ENCODE measurements around the gene SS18.
"Not testable (repeated sequence)": the region's sequence is repeated elsewhere in the genome, so short reads cannot be mapped to it uniquely, and the experiment has no call there.

The SS18 gene

DNA sequence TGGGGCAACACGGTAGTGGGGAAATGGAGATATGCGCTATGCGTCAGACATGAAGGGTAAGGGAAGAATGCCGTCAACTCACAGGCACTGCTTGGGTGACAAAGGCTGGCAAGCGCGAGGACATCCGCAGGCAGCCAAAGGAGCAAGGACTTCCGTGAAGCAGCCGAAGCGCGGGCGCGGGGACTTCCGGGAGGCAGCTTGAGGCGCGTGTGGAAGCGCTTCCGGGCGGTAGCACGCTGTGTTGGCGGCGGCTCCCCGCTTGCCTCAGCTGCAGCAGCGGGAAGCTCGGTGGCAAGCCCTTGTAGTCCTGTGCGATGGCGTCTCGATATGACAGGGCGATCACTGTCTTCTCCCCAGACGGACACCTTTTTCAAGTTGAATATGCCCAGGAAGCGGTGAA is 43.2 kb upstream of the SS18 start, which contains the start of gene PSMA8:
Gene PSMA8 (plus strand): TSS at position 218 of the 400 bp plus-strand sequence. CDS start 97 bp downstream, at position 315.
- Histone ChIP-seq H3K9ac (ENCODE audit: low read length) (no peak within 1 kb of the TSS), H4K20me1 (ENCODE audit: low read depth, low read length) (no peaks in the 10 kb centered on the region), H3K27ac (ENCODE audit: low read depth, low read length) (no peak within 1 kb of the TSS), H3K9me3 (ENCODE audit: insufficient read depth, low read length) (no peaks in the 10 kb centered on the region), H2AFZ (ENCODE audit: low read depth, low read length, severe bottlenecking) (no peak within 1 kb of the TSS), H3K4me3 (ENCODE audit: insufficient read depth, low read length, poor library complexity, severe bottlenecking) (no peak within 1 kb of the TSS), H3K36me3 (ENCODE audit: low read length) (no peaks in the 10 kb centered on the region), H3K27me3 (ENCODE audit: low read length) (no peaks in the 10 kb centered on the region), H3K9me2 (replicated peaks; ENCODE audit: insufficient read depth, low read length) (no peaks in the 10 kb centered on the region), H3K79me2 (ENCODE audit: insufficient read depth, low read length) (no peaks in the 10 kb centered on the region), H3F3A (ENCODE audit: insufficient read depth) (no peaks in the 10 kb centered on the region), H3K4me2 (ENCODE audit: low read depth, low read length, poor library complexity, severe bottlenecking) (no peak within 1 kb of the TSS)
- no peak for TF ChIP-seq EZH2phosphoT487 (conservative IDR thresholded peaks at IDR 0.05; ENCODE audit: low read length)
- TF ChIP-seq, protein P1, sequence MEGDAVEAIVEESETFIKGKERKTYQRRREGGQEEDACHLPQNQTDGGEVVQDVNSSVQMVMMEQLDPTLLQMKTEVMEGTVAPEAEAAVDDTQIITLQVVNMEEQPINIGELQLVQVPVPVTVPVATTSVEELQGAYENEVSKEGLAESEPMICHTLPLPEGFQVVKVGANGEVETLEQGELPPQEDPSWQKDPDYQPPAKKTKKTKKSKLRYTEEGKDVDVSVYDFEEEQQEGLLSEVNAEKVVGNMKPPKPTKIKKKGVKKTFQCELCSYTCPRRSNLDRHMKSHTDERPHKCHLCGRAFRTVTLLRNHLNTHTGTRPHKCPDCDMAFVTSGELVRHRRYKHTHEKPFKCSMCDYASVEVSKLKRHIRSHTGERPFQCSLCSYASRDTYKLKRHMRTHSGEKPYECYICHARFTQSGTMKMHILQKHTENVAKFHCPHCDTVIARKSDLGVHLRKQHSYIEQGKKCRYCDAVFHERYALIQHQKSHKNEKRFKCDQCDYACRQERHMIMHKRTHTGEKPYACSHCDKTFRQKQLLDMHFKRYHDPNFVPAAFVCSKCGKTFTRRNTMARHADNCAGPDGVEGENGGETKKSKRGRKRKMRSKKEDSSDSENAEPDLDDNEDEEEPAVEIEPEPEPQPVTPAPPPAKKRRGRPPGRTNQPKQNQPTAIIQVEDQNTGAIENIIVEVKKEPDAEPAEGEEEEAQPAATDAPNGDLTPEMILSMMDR (IDR thresholded peaks at IDR 0.05; ENCODE audit: insufficient read depth, low read length, poor library complexity, severe bottlenecking), result no peak

DNA sequence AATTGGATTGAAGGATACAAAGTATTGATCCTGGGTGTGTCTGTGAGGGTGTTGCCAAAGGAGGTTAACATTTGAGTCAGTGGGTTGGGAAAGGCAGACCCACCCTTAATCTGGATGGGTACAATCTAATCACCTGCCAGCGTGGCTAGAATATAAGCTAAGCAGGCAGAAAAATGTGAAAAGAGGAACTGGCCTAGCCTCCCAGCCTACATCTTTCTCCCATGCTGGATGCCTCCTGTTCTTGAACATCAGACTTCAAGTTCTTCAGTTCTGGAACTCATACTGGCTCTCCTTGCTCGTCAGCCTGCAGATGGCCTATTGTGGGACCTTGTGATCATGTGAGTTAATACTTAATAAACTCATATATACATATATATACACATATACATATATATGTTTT is 37.8 kb upstream of the SS18 start:
- H3F3A ChIP-seq (ENCODE audit: insufficient read depth); H3K4me3 ChIP-seq (ENCODE audit: insufficient read depth, low read length, poor library complexity, severe bottlenecking); H3K9me2 ChIP-seq (replicated peaks; ENCODE audit: insufficient read depth, low read length); H3K36me3 ChIP-seq (ENCODE audit: low read length); H4K20me1 ChIP-seq (ENCODE audit: low read depth, low read length); H3K9me3 ChIP-seq (ENCODE audit: insufficient read depth, low read length); H3K79me2 ChIP-seq (ENCODE audit: insufficient read depth, low read length); H3K9ac ChIP-seq (ENCODE audit: low read length); H2AFZ ChIP-seq (ENCODE audit: low read depth, low read length, severe bottlenecking); H3K27ac ChIP-seq (ENCODE audit: low read depth, low read length); H3K27me3 ChIP-seq (ENCODE audit: low read length); H3K4me2 ChIP-seq (ENCODE audit: low read depth, low read length, poor library complexity, severe bottlenecking): not testable (repeated sequence)

DNA sequence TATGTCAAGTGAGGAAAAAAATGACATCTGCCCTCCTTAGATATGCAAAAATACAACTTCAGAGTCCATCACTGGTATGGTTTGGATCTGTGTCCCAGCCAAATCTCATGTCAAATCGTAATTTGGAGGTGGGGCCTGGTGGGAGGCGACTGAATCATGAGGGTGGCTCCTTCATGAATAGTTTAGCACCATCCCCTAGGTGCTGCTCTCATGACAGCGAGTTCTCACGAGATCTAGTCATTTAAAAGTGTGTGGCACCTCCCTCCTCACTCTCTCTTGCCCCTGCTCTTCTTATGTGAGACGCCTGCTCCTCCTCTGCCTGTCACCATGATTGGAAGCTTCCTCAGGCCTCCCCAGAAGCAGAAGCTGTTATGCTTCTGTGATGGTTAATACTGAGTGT is 37.4 kb upstream of the SS18 start:
- Histone ChIP-seq H3K9ac (ENCODE audit: low read length) (no peak overlapping the region), H3K9me3 (ENCODE audit: insufficient read depth, low read length) (no peaks in the 10 kb centered on the region), H3K79me2 (ENCODE audit: insufficient read depth, low read length) (no peaks in the 10 kb centered on the region), H3K27me3 (ENCODE audit: low read length) (no peaks in the 10 kb centered on the region), H3F3A (ENCODE audit: insufficient read depth) (no peaks in the 10 kb centered on the region), H3K4me3 (ENCODE audit: insufficient read depth, low read length, poor library complexity, severe bottlenecking) (no peak overlapping the region), H3K36me3 (ENCODE audit: low read length) (no peaks in the 10 kb centered on the region), H4K20me1 (ENCODE audit: low read depth, low read length) (no peaks in the 10 kb centered on the region), H3K4me2 (ENCODE audit: low read depth, low read length, poor library complexity, severe bottlenecking) (no peak overlapping the region), H2AFZ (ENCODE audit: low read depth, low read length, severe bottlenecking) (no peak overlapping the region), H3K9me2 (replicated peaks; ENCODE audit: insufficient read depth, low read length) (no peaks in the 10 kb centered on the region), H3K27ac (ENCODE audit: low read depth, low read length) (no peak overlapping the region)
- TF ChIP-seq, protein P1 (IDR thresholded peaks at IDR 0.05; ENCODE audit: insufficient read depth, low read length, poor library complexity, severe bottlenecking), result no peak

DNA sequence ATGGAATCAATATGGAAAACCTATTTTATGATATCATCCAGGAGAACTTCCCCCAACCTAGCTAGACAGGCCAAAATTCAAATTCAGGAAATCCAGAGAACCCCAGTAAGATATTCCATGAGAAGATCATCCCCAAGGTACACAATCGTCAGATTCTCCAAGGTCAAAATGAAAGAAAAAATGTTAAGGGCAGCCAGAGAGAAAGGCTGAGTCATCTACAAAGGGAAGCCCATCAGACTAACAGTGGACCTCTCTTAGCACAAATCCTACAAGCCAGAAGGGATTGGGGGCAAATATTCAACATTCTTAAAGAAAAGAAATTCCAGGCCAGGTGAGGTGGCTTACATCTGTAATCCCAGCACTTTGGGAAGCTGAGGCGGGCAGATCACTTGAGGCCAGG is 31.6 kb upstream of the SS18 start:
- not testable (repeated sequence) for H3K27ac ChIP-seq (ENCODE audit: low read depth, low read length); H3K79me2 ChIP-seq (ENCODE audit: insufficient read depth, low read length); H3K9ac ChIP-seq (ENCODE audit: low read length); H3K4me2 ChIP-seq (ENCODE audit: low read depth, low read length, poor library complexity, severe bottlenecking); H3K9me3 ChIP-seq (ENCODE audit: insufficient read depth, low read length); H3K27me3 ChIP-seq (ENCODE audit: low read length); H3K9me2 ChIP-seq (replicated peaks; ENCODE audit: insufficient read depth, low read length); H4K20me1 ChIP-seq (ENCODE audit: low read depth, low read length); H2AFZ ChIP-seq (ENCODE audit: low read depth, low read length, severe bottlenecking); H3K4me3 ChIP-seq (ENCODE audit: insufficient read depth, low read length, poor library complexity, severe bottlenecking); H3K36me3 ChIP-seq (ENCODE audit: low read length); H3F3A ChIP-seq (ENCODE audit: insufficient read depth)
